ENCODE results near the gene MAP3K4.

The MAP3K4 gene

DNA sequence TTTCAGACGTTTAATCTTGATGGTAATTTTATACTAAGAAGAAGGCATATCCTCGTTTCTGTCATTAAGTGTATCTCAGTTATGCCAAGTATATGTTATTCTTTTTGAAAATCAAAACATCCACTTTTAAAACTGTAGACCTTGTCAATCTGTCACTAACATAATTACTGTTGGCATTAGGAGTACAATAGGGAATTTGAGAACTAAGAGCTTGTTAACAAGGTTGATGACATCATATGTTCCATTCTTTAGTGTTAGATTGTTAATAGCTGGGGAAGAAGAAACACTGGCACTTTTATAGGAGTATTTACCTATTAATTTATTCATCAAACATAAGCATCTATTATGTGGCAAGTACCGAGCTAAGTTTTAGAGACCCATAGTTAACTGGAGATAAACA lies 76.2 kb downstream of the MAP3K4 start:
- H3K36me3 ChIP-seq (ENCODE audit: control insufficient read depth, insufficient read depth, low read length), result peaks cover 9% of the 10 kb centered on the region; the same call in 1 of the 2 replicates
- H3K27ac ChIP-seq (ENCODE audit: low read depth, low read length), result no peak overlapping the region
- no peak overlapping the region for H3K9ac ChIP-seq (ENCODE audit: low read depth, low read length)

DNA sequence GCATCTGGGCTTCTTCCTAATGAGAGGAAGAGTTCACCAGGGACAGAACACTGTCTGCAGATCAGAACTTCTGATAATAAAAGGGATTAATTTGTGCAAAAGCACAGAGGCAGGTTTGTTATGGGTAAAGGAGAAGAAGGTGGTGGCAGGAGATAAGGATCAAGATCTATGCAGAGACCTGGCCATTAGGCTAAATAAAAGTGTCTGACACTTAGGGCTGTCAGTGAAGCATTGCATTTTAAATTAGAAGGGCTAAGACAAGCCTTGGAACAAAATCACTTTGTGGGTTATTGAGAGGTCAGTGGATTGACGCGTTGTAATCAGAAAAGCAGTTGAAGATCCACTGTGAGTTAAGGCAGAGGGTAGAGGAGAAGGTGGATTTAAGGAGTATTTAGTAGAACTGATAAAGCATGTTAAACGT lies 76.8 kb downstream of the MAP3K4 start:
- H3K9ac ChIP-seq (ENCODE audit: low read depth, low read length), result no peak overlapping the region
- H3K4me3 ChIP-seq (ENCODE audit: low read depth, low read length), result no peak overlapping the region
- H3K27me3 ChIP-seq (ENCODE audit: control insufficient read depth, insufficient read depth, low read length), result no peaks in the 10 kb centered on the region
- no peak overlapping the region for H3K27ac ChIP-seq (ENCODE audit: low read depth, low read length)
- H3K36me3 ChIP-seq (ENCODE audit: control insufficient read depth, insufficient read depth, low read length), result peaks cover 10% of the 10 kb centered on the region; the same call in 1 of the 2 replicates
- no peaks in the 10 kb centered on the region for H3K9me3 ChIP-seq (ENCODE audit: control insufficient read depth, insufficient read depth, low read length)
- H3K4me1 ChIP-seq (ENCODE audit: control insufficient read depth, insufficient read depth, low read length), result peaks cover 3% of the 10 kb centered on the region; the same call in 1 of the 2 replicates

More for the DNA sequence above, 76.2 kb downstream of the MAP3K4 start:
- Histone ChIP-seq H3K9me3 (ENCODE audit: control insufficient read depth, insufficient read depth, low read length) (no peaks in the 10 kb centered on the region), H3K4me3 (ENCODE audit: low read depth, low read length) (no peak overlapping the region), H3K4me1 (ENCODE audit: control insufficient read depth, insufficient read depth, low read length) (no peaks in the 10 kb centered on the region), H3K27me3 (ENCODE audit: control insufficient read depth, insufficient read depth, low read length) (no peaks in the 10 kb centered on the region)

GRCh38 chr6:161073930-161074329 lies 82.4 kb downstream of the MAP3K4 start:
- Histone ChIP-seq H3K9me3 (ENCODE audit: control insufficient read depth, insufficient read depth, low read length) (no peaks in the 10 kb centered on the region), H3K27me3 (ENCODE audit: control insufficient read depth, insufficient read depth, low read length) (no peaks in the 10 kb centered on the region), H3K27ac (ENCODE audit: low read depth, low read length) (no peak overlapping the region), H3K9ac (ENCODE audit: low read depth, low read length) (no peak overlapping the region), H3K4me3 (ENCODE audit: low read depth, low read length) (no peak overlapping the region), H3K36me3 (ENCODE audit: control insufficient read depth, insufficient read depth, low read length) (peaks cover 45% of the 10 kb centered on the region), H3K4me1 (ENCODE audit: control insufficient read depth, insufficient read depth, low read length) (peaks cover 6% of the 10 kb centered on the region; the same call in 1 of the 2 replicates)

- no peak overlapping the region for H3K27ac ChIP-seq (ENCODE audit: low read depth, low read length)
- H3K4me1 ChIP-seq (ENCODE audit: control insufficient read depth, insufficient read depth, low read length), result peaks cover 6% of the 10 kb centered on the region; the same call in 1 of the 2 replicates
- H3K27me3 ChIP-seq (ENCODE audit: control insufficient read depth, insufficient read depth, low read length), result no peaks in the 10 kb centered on the region
- H3K4me3 ChIP-seq (ENCODE audit: low read depth, low read length), result no peak overlapping the region
- H3K36me3 ChIP-seq (ENCODE audit: control insufficient read depth, insufficient read depth, low read length), result peaks cover 48% of the 10 kb centered on the region
- H3K9me3 ChIP-seq (ENCODE audit: control insufficient read depth, insufficient read depth, low read length), result no peaks in the 10 kb centered on the region
- H3K9ac ChIP-seq (ENCODE audit: low read depth, low read length), result no peak overlapping the region
Measured at GRCh38 chr6:161074496-161075121, 83.0 kb downstream of the MAP3K4 start.

- Histone ChIP-seq H3K27ac (ENCODE audit: low read depth, low read length) (no peak overlapping the region), H3K9ac (ENCODE audit: low read depth, low read length) (no peak overlapping the region), H3K36me3 (ENCODE audit: control insufficient read depth, insufficient read depth, low read length) (peaks cover 51% of the 10 kb centered on the region), H3K4me1 (ENCODE audit: control insufficient read depth, insufficient read depth, low read length) (peaks cover 6% of the 10 kb centered on the region; the same call in 1 of the 2 replicates), H3K9me3 (ENCODE audit: control insufficient read depth, insufficient read depth, low read length) (no peaks in the 10 kb centered on the region), H3K27me3 (ENCODE audit: control insufficient read depth, insufficient read depth, low read length) (no peaks in the 10 kb centered on the region), H3K4me3 (ENCODE audit: low read depth, low read length) (no peak overlapping the region)
Measured at GRCh38 chr6:161076181-161076677, 84.7 kb downstream of the MAP3K4 start.

GRCh38 chr6:161079566-161080262 lies 88.1 kb downstream of the MAP3K4 start:
- Histone ChIP-seq H3K9me3 (ENCODE audit: control insufficient read depth, insufficient read depth, low read length) (no peaks in the 10 kb centered on the region), H3K27ac (ENCODE audit: low read depth, low read length) (no peak overlapping the region), H3K4me1 (ENCODE audit: control insufficient read depth, insufficient read depth, low read length) (no peaks in the 10 kb centered on the region), H3K9ac (ENCODE audit: low read depth, low read length) (no peak overlapping the region), H3K27me3 (ENCODE audit: control insufficient read depth, insufficient read depth, low read length) (no peaks in the 10 kb centered on the region), H3K36me3 (ENCODE audit: control insufficient read depth, insufficient read depth, low read length) (peaks cover 73% of the 10 kb centered on the region), H3K4me3 (ENCODE audit: low read depth, low read length) (no peak overlapping the region)

DNA sequence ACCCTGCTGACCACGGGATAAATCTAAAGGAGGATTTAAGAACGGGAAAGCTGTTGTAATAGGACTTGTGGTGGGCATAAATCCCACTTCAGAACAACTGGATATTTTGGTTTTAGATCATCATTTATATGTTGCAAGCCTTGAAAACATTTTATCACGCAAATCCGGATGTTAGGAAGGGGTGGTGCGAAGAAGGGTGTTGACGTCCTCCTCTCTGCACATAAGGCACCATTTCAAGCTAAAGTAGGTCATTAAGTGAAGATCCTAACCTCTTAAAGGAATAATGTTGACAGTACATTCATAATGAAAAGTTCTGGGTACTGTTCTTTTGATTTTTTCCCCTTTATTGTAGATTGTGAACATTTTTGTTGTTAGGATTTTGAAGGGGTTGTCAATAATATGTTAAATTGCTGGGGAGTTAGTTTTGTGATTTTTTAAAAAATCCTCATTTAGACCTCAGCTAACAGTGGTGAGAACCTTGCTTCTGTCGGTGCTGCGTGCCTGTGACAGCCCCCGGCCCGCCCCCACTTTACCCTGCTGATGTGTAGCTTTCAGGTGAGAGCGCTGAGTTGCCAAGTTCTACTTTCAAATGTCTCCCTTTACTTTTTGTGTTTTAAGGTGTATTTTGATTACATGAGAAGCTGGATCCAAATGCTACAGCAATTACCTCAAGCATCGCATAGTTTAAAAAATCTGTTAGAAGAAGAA lies 88.8 kb downstream of the MAP3K4 start:
- Histone ChIP-seq H3K36me3 (ENCODE audit: control insufficient read depth, insufficient read depth, low read length) (peaks cover 75% of the 10 kb centered on the region), H3K4me3 (ENCODE audit: low read depth, low read length) (no peak overlapping the region), H3K9me3 (ENCODE audit: control insufficient read depth, insufficient read depth, low read length) (no peaks in the 10 kb centered on the region), H3K9ac (ENCODE audit: low read depth, low read length) (no peak overlapping the region), H3K27me3 (ENCODE audit: control insufficient read depth, insufficient read depth, low read length) (no peaks in the 10 kb centered on the region), H3K4me1 (ENCODE audit: control insufficient read depth, insufficient read depth, low read length) (no peaks in the 10 kb centered on the region), H3K27ac (ENCODE audit: low read depth, low read length) (no peak overlapping the region)

DNA sequence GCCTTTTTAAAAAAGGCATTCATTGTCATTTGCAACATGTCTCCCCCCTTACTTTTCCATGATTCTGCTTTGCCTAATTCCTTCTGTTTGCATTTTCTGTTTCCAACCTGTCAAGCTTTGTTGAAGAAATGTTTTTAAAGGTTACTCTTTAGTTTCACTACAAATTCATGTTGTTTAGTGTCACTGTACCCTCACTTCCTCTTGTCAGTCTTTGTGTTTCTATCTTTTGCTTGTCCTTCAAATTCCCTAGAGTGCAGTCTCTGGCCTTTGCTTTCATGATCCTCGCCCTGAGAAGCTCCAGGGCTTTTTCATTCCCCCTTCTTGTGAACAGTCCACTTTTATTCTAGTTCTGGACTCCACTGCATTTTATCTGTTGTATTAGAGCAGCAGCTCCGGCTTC lies 90.6 kb downstream of the MAP3K4 start:
- Histone ChIP-seq H3K36me3 (ENCODE audit: control insufficient read depth, insufficient read depth, low read length) (peaks cover 81% of the 10 kb centered on the region), H3K27ac (ENCODE audit: low read depth, low read length) (no peak overlapping the region)

GRCh38 chr6:161085246-161085645 lies 93.7 kb downstream of the MAP3K4 start:
- Histone ChIP-seq H3K27ac (ENCODE audit: low read depth, low read length) (no peak overlapping the region), H3K9me3 (ENCODE audit: control insufficient read depth, insufficient read depth, low read length) (no peaks in the 10 kb centered on the region), H3K27me3 (ENCODE audit: control insufficient read depth, insufficient read depth, low read length) (no peaks in the 10 kb centered on the region), H3K4me1 (ENCODE audit: control insufficient read depth, insufficient read depth, low read length) (no peaks in the 10 kb centered on the region), H3K4me3 (ENCODE audit: low read depth, low read length) (no peak overlapping the region), H3K36me3 (ENCODE audit: control insufficient read depth, insufficient read depth, low read length) (peaks cover 97% of the 10 kb centered on the region), H3K9ac (ENCODE audit: low read depth, low read length) (no peak overlapping the region)

More for the DNA sequence above, 90.6 kb downstream of the MAP3K4 start:
- H3K9me3 ChIP-seq (ENCODE audit: control insufficient read depth, insufficient read depth, low read length), result no peaks in the 10 kb centered on the region
- H3K9ac ChIP-seq (ENCODE audit: low read depth, low read length), result no peak overlapping the region
- H3K4me1 ChIP-seq (ENCODE audit: control insufficient read depth, insufficient read depth, low read length), result no peaks in the 10 kb centered on the region
- no peaks in the 10 kb centered on the region for H3K27me3 ChIP-seq (ENCODE audit: control insufficient read depth, insufficient read depth, low read length)
- H3K4me3 ChIP-seq (ENCODE audit: low read depth, low read length), result no peak overlapping the region

- Histone ChIP-seq H3K9me3 (ENCODE audit: control insufficient read depth, insufficient read depth, low read length) (no peaks in the 10 kb centered on the region), H3K4me1 (ENCODE audit: control insufficient read depth, insufficient read depth, low read length) (no peaks in the 10 kb centered on the region), H3K36me3 (ENCODE audit: control insufficient read depth, insufficient read depth, low read length) (peaks cover 95% of the 10 kb centered on the region)
Measured at GRCh38 chr6:161088676-161089328, 97.2 kb downstream of the MAP3K4 start.

More at GRCh38 chr6:161088676-161089328, 97.2 kb downstream of the MAP3K4 start:
- no peaks in the 10 kb centered on the region for H3K27me3 ChIP-seq (ENCODE audit: control insufficient read depth, insufficient read depth, low read length)
- H3K4me3 ChIP-seq (ENCODE audit: low read depth, low read length), result no peak overlapping the region
- H3K9ac ChIP-seq (ENCODE audit: low read depth, low read length), result no peak overlapping the region
- H3K27ac ChIP-seq (ENCODE audit: low read depth, low read length), result no peak overlapping the region
